Astrocyte of the cerebellum (primary cell): ENCODE results near the gene PRKCA.

ENCODE experiments used
- DNase-seq: peaks from one replicate; pipeline ENCODE4 v3.0.0-alpha.2; 2011; ENCODE audit warnings: low read depth
- H3K4me3 ChIP-seq: 2 replicates; pipeline ENCODE4 v1.5.1; 2011; ENCODE audit warnings: mild to moderate bottlenecking, low read depth, low read length, moderate library complexity
- in situ Hi-C: cut with HindIII; loops from 2 replicates; pipeline ENCODE4 v1.10.0; 2017; ENCODE audit warnings: low sequenced_read_pairs
- TF ChIP-seq, protein P1 (sequence below): IDR thresholded peaks from 2 replicates; pipeline ENCODE4 v1.5.1; 2012; ENCODE audit warnings: low read length, low read depth, moderate library complexity, mild to moderate bottlenecking; ENCODE audit errors: missing control alignments

PRKCA gene

DNA sequence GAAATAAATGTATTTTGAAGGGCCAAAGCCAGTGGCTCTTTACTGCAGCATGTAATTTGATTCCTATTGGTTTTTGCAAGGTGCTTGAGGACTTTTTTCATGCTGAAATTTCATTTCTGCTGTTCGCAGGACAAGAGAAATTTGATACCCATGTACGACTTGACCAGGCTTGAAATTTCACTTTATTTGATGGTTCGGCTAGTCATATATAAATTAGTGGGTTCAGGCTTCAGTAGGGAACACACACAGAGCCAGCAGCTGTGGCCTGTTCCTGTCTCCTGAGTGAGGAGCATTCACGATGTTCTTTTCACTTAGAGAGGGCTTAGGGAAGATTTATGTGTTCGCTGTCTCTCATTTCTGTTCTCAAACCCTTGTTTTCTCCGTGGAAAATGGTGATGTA lies 274.1 kb downstream of the PRKCA start:
- TF ChIP-seq, protein P1, sequence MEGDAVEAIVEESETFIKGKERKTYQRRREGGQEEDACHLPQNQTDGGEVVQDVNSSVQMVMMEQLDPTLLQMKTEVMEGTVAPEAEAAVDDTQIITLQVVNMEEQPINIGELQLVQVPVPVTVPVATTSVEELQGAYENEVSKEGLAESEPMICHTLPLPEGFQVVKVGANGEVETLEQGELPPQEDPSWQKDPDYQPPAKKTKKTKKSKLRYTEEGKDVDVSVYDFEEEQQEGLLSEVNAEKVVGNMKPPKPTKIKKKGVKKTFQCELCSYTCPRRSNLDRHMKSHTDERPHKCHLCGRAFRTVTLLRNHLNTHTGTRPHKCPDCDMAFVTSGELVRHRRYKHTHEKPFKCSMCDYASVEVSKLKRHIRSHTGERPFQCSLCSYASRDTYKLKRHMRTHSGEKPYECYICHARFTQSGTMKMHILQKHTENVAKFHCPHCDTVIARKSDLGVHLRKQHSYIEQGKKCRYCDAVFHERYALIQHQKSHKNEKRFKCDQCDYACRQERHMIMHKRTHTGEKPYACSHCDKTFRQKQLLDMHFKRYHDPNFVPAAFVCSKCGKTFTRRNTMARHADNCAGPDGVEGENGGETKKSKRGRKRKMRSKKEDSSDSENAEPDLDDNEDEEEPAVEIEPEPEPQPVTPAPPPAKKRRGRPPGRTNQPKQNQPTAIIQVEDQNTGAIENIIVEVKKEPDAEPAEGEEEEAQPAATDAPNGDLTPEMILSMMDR, result no peak
- in situ Hi-C loops, result no loop called here
- DNase-seq, result no peak
- no peak overlapping the region for H3K4me3 ChIP-seq

DNA sequence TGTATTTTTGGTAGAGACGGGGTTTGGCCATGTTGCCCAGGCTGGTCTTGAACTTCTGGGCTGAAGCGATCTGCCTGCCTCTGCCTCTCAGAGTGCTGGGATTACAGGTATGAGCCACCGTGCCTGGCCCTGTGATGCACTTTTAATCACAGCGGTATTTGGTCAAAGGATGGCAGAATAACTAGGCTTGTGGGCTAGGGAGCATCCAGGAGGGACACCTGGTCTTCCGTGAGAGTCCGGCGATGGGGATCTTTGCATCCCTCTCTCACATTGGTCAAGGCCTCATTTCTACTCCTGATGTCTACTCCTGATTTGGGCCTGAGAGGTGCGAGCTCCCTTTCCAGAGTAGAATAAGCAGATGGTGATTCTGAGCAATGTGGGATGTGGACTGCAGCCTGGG lies 274.6 kb downstream of the PRKCA start:
- TF ChIP-seq, protein P1, result no peak

DNA sequence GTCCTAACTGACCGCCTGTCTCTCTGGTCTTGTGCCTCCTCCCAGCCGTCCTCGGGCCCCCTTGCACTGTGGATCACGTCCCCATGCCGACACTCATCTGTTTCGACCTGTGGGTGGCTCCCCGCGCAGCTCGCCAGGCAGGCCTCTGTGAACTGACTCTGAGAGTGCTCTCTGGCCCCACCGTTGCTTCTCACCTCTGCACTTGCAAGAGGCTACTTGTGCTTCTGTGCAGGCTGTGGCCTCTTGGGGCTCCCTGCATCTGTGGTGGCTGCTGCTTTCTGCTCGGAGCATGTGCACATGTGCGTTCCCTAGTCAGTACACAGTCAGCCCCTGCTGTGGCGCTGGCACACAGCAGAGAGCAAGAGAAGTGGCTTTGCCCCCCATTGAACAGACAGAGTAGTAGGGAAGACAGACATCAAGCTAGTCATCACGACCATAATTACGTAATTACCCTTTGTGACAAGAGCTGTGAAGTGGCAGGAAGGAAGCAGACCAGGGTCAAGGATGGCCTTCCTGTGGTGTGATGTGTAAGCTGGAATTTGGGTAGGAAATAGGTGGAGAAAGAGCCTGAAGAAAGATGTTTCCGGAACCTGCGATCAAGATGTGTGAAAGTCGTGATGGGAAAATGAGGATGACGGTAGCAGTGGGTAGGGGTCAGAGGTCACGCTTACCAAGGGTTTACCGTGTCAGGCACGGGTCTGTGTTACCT lies 276.5 kb downstream of the PRKCA start:
- H3K4me3 ChIP-seq, result no peak overlapping the region
- TF ChIP-seq, protein P1, result no peak
- DNase-seq, result no peak
- in situ Hi-C loops, result no loop called here

More for the DNA sequence above, 274.6 kb downstream of the PRKCA start:
- no peak overlapping the region for H3K4me3 ChIP-seq
- no peak for DNase-seq
- in situ Hi-C loops, result no loop called here

DNA sequence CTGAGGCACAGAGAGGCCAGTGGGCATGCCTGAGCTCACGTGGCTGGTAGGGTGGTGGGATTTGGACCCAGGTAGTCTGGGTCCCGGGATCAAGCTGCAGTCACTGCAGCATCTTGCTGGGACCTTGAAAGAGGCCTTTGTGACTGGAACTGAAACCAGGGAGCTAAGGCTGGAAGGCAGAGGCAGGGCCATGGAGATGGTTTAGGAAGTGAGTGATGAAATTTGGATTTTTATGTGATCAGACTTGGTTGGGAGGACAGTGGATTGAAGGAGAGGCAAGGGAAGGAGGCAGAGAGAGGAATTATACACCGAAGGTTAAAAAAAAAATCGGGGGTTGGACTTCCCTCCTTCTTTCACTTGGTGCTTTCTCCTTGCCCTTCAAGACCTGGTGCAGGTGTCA lies 277.1 kb downstream of the PRKCA start:
- in situ Hi-C loops, result no loop called here
- H3K4me3 ChIP-seq, result no peak overlapping the region
- TF ChIP-seq, protein P1, result no peak
- no peak for DNase-seq

DNA sequence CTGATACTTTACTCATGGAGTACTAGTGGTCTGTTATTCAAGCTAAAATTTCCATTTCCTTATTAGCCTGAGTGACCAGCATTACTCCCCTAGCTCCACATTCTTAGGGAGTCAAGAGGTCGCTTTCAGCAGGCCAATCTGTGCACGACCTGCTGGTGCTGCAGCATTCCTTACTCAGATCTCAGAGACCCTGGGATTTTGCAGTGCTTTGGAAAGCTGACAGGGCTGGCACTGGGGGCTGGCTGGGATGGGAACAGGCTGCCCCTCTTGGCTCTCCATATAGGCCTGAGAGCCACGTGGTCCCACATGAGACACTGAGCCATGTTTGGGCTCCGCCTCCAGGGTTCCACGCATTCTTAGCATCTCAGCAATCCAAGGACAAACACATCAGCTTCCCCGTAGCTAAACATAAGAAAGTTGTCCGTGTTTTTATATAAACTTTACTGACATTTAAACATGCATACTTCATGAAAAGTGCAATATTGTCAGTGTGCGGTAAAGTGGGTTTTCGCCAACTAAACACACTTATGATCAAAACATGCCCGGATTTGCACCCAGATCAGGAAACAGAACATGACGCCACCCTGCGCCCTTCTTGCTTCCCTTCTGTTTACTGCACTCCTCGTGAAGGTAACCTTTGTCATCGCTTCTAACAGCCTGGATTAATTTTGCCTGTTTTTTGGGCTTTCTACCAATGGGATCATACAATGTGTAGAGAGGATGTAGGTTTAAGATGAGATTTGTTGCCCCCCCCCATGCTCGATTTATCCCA lies 278.0 kb downstream of the PRKCA start:
- TF ChIP-seq, protein P1, result no peak
- H3K4me3 ChIP-seq, result no peak overlapping the region
- in situ Hi-C loops, result no loop called here
- no peak for DNase-seq

DNA sequence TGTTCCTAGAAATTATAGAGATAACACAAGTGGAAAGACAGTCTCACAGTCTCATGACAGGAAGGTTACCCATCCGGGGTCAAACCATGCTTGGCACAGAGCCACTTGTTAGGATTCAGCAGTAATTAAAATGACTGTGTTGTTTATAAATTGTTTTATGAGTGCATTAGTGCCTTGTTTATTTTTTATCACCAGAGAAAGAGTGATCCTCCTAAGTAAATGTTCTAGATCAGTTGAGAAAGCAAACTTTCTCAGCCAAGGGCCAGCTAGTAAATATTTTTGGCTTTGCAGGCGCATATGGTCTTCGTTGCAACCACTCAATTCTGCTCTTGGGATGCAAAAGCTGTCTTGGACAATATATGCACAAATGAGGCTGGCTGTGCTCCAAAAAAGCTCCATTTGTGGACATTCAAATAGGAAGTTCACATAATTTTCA lies 278.6 kb downstream of the PRKCA start:
- DNase-seq, result no peak
- no peak overlapping the region for H3K4me3 ChIP-seq
- in situ Hi-C loops, result no loop called here
- TF ChIP-seq, protein P1, result no peak
